ENCODE data around the gene SUB1.
A peak's percentile ranks its signal among the peaks of the same experiment; 100 is the strongest.
"Not testable (repeated sequence)": the region's sequence is repeated elsewhere in the genome, so short reads cannot be mapped to it uniquely, and the experiment has no call there.

Gene SUB1

DNA sequence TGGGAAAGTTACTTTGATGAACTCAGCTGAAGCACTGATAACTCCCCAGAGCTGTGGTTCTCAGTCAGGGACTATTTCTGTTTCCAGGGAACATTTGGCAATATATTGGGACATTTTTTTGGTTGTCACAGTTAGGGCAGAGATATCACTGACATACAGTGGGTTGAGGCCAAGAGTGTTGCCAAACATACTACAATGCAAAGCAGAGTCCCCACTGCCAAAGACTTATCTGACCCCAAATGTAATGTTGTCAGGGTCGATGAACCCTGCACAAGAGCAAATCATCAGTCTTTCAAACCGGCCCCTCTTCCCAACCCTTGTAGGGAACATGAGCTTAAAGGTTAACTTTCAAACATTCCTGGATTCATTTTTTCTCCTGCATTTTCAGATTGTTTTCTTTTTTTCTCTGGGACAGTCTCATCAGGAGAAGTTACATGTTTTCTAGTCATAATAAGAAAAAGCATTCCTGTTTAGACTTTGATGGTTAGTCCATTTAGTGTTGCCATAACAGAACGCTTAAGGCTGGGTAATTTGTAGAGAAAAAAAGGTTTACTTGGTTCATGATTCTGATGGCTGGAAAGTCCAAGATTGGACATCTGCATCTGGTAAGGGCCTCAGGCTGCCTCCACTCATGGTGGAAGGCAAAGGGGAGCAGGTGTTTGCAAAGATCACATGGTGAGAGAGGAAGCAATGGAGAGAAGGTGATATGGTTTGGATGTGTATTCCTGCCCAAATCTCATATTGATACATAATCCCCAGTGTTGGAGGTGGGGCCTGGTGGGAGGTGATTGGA lies 18.8 kb upstream of the SUB1 start:
- no peak for DNase-seq

DNA sequence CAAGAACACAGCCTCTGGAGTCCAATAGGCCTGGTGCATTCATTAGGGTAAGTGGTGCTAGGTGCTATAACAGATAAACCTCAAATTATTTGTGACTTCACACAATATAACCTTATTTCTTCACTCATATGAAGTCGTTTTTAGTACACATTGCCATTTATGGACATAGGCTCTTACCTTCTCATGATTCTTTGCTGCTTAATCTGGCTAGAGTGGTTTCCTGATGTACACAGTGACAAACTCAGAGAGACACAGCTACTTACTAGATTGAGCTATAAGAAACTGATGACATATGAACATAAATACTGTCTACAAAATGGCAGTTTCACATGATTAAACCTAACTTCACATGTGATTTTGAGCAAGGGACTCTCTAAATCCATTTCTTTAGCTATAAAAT lies 14.2 kb upstream of the SUB1 start:
- no peak for DNase-seq

DNA sequence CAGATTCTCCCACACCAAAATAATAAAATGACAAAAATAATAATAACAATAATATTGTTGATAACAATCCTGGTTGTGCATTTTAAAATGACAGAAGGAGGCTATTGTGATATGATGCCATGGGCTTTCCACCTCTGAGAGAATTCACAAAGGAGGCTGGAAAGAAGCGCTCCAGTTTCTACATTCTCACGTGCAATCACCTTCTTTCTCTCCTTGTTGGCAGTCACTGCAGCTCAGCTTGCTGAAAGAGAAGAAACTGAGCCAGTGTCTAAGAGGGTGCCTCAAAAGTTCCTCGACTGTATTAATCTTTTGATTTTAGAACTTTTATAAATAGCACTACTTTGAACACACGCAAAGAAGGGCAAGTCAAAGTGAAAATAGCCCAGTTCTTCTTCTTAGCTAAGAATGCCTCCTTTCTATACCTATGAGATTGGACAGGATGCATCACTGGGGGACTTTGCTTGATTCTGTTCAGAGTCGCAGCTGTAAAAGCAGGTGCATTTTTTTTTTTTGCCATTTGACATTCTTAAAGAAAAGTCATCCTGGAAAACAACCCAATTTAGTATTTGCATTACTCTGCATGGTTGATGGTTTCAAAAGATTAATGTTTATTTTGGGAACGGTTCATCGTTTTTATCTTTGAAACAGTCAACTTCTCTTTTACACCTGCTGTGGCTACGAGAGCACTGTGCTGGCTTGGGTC lies 12.4 kb upstream of the SUB1 start:
- DNase-seq = no peak

DNA sequence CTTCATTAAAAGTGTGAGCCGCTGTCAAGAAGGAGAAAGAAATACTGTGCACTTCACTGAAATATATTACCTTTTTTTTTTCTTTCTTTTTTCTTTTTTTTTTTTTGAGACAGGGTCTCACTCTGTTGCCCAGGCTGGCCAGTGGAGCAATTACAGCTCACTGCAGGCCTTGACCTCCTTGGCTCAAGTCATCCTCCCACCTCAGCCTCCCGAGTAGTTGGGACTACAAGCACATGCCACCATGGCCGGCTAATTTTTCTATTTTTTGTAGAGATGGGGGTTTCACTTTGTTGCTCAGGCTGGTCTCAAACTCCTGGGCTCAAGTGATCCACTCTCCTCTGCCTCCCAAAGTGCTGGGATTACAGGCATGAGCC lies 11.9 kb upstream of the SUB1 start:
- DNase-seq = not testable (repeated sequence)

DNA sequence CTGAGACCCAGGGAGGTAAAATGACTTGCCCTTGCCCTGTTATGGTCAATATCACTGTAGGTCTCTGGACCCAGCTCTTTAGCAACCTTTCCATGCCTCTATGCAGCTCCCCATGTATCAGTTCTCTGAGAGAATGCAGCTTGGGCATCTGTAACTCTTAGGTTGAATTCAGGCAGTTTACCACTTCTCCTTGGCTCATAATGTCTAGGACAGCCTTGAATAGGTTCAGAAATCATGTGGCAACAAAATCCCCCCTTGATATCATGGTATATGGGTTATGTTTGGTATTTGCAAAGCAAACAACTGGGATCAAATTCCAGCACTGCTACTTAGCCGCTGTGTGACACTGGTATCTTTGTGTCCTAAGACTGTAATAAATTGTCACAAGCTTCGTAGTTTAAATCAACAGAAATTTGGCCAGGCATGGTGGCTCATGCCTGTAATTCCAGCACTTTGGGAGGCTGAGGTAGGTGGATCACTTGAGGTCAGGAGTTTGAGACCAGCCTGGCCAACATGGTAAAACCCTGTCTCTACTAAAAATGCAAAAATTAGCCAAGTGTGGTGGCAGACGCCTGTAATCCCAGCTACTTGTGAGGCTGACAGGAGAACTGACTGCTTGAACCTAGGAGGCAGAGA lies 10.7 kb upstream of the SUB1 start:
- no peak for DNase-seq

DNA sequence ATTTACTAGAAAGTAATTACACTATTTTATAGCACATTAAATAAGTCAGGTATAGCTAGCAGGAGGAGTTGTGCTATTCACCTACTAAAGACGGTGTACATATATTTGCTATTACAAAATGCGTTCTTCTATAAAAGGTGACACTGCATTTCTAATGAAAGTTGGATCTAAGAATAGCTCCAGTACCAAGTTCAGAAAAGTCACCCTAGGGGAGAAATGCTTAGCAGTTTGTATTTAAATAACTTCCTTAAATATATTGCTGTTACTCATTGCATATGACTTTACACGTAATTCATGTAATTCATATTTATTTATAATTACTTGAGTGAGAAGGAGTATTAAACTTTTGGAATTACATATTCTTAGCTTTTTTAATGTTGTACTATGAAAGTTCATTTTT lies 7.0 kb upstream of the SUB1 start:
- no peak for DNase-seq

DNA sequence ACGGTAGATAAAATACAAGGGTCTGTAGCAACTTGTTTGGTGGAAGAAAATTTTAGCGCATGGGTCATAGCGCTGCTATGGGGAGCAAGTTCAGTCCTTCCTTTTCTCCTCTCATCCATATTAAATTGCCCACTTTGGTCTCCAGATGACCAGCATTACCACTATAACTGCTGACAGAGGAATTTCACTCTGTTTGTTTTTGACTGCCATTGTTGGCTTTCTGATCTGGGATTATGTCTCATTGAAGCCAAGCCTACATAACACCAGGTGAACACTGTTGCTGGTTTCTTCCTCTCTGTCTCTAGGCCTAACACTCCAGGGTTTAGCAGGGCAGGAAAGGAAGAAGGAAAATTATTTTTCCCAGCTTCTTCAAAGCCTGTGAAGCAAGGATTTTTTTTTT lies 6.6 kb upstream of the SUB1 start:
- DNase-seq = no peak

DNA sequence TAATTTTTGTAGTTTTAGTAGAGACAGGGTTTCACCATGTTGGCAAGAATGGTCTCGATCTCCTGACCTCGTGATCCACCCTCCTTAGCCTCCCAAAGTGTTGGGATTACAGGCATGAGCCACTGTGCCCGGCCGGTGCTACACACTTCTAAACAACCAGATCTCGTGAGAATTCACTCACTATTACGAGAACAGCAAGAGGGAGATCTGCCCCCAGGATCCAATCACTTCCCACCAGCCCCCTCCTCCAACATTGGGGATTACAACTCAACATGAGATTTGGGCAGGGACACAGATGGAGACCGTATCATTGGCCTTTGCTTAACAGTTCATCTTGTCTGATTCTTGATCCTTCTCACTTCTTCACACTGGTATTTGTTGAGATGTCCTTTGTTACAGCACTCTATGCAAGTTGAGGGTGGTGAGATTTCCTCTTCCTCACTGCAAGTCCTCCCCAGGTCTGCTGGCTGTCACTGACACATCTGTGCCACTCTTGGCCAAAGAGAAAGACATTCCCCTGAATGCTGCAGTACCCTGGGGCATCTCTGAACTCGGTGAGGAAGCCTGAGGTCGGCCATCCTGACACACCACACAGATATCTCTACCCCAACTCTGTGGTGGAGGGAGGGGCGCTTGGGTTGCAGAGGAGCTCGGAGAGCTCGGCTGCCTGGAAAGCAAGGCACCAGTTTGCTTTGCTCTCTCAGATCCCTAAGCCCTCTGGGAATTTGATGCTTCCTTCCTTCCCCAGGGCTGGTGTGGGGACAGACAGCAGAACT lies 4.2 kb upstream of the SUB1 start:
- DNase-seq = no peak

DNA sequence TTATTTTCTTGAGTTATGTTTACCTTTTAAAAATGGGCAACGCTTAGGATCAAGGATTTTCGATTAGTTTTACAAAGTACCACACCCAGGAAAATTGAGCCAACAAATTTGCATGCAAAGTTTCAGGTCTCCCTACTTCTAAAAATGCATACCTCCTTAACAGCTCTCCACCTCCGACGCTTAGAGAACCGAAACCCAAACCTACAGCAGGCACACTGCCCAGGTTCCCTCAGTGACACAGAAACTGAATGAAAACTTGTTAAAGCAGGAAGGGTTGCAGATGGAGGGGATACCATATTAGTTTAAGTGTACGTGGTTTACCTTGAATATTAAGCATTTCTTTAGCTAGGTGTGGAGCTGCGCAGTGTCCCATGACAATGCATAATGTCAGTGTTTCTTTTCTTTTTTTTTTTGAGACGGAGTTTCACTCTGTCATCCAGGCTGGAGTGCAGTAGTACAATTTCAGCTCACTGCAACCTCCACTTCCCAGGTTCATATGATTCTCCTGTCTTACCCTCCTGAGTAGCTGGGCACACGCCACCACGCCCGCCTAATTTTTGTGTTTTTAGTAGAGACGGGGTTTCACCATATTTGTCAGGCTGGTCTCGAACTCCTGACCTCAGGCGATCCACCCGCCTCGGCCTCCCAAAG lies 1.6 kb upstream of the SUB1 start:
- DNase-seq = no peak

DNA sequence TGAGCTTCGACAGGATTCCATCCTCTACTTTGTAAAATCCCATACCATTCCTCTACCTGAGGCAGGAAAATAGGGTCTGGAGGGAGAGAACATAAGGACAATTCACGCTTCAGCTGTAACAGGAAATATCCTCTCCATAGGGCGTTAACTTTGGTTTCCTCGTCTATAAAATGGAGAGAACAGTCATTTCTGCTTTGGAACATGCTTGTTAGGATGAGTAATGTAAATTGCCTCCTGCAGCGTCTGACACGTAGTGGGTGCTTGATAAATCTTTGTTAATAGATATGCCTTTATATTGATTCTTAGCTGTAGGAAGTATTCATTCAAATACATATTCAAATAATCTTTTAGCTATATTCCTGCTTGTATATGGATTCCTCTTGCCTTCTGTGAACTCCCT lies 711 bp upstream of the SUB1 start:
- DNase-seq = no peak

DNA sequence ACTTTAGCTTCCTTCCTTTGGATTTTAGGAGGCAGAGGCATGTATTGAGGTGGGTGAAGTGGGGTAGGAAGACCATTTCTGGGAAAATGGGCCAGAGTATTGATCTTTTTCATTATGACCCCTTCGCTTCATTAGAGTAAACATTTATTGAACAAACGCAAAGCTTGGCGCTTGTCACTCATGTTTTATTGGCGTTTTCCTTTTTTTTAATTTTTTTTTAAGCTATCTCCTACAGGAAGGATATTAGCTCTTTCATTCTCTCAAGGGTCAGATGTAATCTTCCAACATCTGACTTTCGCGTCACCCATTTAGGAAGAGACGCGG lies 273 bp upstream of the SUB1 start:
- no peak for DNase-seq

DNA sequence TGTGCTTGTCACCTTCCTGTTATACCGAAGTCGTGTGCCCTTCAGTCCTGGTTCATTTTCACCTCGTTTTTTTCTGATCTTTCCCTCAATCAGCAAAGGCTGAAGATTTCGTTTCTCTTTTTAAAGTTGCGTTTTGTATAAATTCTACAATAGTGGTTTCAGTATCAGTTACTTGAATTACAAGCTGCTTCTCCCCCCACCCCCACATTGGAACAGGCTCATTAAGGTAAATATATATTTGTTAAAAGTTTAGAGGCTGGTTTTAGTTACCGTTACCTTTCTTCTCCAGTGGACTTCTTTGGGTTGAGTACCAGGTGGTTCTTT lies 881 bp downstream of the SUB1 start:
- DNase-seq = no peak

DNA sequence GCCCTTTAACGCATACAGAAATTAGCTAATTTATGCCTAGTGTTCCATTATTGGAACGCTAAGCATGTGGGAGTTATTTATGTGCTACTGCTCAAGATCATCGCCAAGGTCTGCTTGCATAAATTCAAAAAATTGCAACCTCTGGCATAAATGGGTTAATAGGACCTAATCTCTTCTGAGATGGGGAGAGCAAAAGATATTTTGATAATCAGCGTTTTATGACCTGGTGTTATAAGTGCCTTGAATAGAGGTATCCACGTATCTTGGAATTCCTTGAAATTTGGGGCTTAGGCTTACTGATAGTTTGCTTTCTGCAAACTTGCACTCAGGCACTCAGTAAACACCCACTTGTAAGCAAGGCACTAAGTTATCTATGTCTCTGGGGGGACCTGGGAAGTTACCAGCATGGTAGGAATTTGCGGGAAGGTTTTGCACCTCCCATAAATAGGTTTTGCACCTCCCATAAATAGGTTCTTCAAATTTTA lies 1.8 kb downstream of the SUB1 start:
- no peak for DNase-seq

DNA sequence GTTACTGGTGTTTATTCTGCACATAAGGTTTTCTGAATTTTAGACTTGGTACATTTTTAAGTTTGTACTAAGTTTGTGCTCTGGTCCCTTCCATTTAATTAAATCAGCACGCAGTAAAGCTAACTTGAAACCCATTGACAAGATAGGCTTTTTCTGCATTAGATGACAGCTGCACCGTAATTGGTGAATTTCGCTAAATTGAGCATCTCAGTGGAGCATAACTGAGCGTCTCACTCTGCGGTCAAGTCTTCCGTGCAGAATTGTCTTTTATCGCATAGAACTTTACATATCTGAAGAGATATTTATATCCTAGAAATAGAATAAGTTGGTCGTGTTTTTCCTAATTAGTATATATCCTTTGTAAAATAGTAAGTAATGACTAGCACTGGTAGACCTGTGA lies 4.1 kb downstream of the SUB1 start:
- DNase-seq = no peak

DNA sequence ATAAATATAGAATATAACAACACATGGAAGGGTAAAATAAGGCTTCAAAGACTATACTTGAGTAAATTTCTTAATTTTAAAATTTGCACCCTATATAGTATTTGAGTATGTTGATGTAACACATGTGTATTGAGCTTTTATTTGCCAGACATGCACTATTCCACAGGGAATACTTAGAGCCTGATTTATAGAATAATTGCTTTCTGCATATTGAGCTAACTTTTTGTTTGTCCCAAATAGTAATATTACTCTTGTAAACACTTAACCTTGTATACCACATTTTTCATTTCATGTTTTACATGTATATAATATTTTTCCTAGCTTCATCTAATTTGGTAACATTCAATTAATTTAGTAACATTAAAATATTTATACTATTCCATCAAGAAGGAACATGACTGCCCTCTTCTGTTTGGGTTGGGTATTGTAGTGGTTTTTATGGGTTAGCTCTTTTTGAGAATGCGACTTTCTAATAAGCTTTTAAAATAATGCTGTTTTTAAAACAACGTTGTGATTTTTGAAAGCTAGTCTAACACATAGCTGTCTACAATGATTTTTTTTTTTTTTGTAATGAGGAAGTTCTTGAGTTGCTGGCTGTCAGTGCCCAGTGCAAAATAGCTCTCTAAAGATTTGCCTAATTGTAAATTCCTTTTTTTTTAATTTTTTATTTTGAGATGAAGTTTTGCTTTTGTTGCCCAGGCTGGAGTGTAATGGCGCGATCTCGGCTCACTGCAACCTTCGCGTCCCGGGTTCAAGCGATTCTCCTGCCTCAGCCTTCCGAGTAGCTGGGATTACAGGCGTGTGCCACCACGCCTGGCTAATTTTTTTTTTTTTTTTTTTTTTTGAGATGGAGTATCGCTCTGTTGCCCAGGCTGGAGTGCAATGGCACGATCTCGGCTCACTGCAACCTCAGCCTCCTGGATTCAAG lies 4.8 kb downstream of the SUB1 start:
- DNase-seq = peak; percentile 40

DNA sequence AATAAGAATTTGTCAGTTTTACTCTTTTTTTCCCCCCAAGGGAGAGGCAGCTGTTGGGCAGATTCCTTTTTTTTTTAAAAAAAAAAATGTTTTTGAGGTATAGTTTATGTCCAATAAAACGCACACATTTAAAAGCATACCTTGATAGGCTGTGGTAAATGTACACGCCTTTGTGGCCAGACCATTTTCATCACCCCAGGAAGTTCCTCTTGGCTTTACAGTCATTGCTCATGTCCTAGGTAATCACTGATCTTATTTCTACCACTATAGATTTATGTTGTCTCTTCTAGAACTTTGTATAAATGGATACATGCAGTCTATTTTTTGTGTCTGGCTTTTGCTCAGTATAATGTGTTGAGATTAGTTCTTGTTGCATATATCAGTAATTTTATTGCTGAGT lies 9.8 kb downstream of the SUB1 start:
- DNase-seq = no peak

DNA sequence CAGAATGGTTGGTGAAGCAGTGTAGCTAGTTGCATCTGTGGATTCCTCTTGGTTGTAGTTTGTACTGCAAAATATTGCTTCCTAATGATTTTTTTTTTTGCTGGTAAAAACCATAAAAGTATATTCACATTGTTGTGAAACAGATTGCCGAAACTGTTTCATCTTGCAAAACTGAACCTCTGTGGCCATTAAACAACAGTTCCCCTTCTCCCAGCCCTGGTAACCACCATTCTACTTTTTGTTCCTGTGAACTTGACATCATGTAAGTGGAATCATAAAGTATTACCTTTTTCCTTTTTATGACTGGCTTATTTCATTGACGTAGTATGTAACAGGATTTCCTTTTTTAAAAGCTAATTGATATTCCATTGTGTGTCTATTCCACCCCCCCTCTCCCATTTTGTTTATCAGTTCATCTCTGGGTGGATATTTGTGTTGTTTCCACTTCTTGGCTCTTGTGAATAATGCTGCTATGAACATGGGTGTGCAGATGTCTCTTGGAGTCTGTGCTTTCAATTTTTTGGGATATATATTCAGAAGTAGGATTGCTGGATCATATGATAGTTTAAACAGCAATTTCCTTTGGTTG lies 11.8 kb downstream of the SUB1 start:
- DNase-seq = no peak

DNA sequence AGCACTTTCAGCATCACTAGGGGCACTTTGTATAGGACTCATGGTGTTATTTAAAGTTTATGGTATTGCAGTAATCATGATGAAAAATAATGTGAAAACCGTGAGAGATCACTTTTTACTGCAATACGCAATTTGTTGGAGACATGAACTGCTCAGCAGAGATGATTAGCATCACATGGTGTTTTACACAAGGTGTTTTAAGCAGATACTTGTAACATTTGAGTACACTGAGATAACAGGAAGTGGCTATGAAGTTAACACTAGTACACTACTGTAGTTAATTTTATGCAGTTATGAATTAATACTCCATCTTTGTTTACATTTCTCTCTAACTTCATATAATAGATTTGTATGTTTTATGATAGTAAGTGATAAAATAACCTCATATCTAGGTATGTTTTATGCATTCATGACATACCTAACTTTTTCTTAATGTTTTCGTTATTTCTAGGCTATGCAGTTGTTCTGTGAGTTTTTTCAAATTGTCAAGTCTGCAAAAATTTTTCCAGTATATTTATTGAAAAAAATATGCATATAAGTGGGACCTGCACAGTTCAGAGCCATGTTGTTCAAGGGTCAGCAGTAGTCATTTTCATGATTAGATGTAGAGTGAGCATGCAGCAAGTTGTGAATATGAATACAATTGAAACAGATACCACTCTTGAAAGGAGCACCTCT lies 13.0 kb downstream of the SUB1 start:
- DNase-seq = no peak

DNA sequence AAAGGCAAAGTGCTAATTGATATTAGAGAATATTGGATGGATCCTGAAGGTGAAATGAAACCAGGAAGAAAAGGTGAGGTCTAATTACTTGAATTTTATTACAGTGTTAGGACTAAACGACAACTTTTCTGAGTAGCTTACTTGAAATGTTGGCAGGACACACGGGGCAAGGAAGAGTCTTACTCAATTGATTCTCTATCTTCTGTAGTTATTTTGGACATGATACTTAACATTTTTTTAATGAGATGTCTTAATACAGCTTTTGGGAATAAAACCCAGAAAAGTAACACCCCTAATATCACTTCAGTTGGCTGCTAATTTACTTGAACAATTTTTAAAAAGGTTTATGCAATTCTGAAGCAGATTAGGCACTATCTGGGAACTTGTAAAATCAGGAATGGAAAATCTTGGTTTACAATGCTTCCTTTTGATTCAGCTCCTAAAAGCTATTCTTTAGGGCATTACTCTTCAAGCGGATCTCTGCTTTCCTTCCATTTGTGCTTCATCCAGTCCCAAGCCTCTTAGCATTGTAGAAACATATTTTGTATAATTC lies 13.7 kb downstream of the SUB1 start:
- DNase-seq = no peak

DNA sequence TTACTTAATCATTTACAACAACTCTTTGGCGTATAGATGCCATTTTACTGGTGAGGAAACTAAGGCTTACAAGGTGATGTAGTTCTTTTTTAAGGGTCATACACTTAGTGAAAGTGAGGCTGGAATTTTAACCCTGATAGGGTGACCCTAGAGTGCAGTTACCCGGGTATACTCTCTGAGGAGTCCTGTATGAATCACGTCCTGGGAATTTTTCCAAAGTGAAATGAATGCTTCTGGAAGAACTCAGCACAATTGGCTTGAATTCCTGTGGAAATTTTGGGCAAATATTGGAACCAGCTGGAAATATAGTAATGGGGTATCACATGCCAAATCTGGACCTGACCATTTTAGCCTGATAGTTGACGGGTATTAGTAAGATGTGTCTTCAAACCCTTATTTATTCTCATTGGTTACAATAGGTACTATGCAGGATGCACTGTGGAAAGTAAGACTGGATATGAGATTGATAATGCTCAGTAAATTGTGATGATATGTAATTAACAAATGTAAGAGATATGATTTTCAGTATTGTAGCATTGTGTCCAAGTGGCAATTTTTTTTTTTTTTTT lies 14.8 kb downstream of the SUB1 start:
- no peak for DNase-seq

Measured in NCI-H510A treated with DMSO at 0.1 percent for 48 hours (cell line).